HCT116 (cell line): ENCODE data around the gene PSG7. TPM values are rescaled to one million over a fixed set of nuclear protein-coding genes. Genes with fewer than 3 reads are reported as not detected.
A peak's percentile ranks its signal among the peaks of the same experiment; 100 is the strongest.

Experiments used
- ATAC-seq: fragments of 200-7000 bp; cut with Tn5 transposase; 2 replicates; pipeline ENCODE4 v1.9.1; 2020; ENCODE audit warnings: mild to moderate bottlenecking, moderate library complexity
- BruUV-seq: library from RNA; stranded (reverse); fragments of 400-500 nt; replicated peaks from 2 replicates; lab custom pipeline; 2021; lab: Mats Ljungman, UMichigan
- CTCF ChIA-PET: fragments of 300-600 bp; sonication (Branson Sonifier 250); formaldehyde crosslinking; loops from one replicate; lab custom pipeline; 2021; ENCODE audit warnings: antibody characterized with exemption; lab: Charles Lee
- POLR2A ChIA-PET: fragments of 300-600, 350-600 bp; sonication (Branson Sonifier 250); formaldehyde crosslinking; loops from one replicate; lab custom pipeline; 2021; ENCODE audit warnings: antibody characterized with exemption; lab: Charles Lee
- RAD21 ChIA-PET, 2 experiments: fragments of 300-600 bp; sonication (Branson Sonifier 250); formaldehyde crosslinking; loops; one replicate each; lab custom pipeline; 2023; ENCODE audit warnings: low total read pairs in 2 of 2; ENCODE audit not compliant: uncharacterized antibody in 2 of 2, unreplicated experiment in 2 of 2, low non-redundant PET in 1 of 2; lab: Charles Lee
- DNase-seq: peaks from one replicate; pipeline ENCODE4 v3.0.0-alpha.2; 2010; ENCODE audit warnings: low read depth, low spot score
- H2AFZ ChIP-seq: fragments of 200-600 bp; shearing (Covaris generic), sonication (generic); 2 replicates; pipeline ENCODE4 v1.6.1; 2017; ENCODE audit warnings: low read depth, mixed run types, mixed read lengths, antibody characterized with exemption, low read length; ENCODE audit not compliant: poor library complexity, severe bottlenecking
- H3K27ac ChIP-seq: 2 replicates; pipeline ENCODE4 v1.5.1; 2012; ENCODE audit warnings: low read depth, low read length
- H3K27me3 ChIP-seq: fragments of 200-600 bp; sonication (generic); 2 replicates; pipeline ENCODE4 v1.6.1; 2016; ENCODE audit warnings: mixed run types, low read length, mixed read lengths; ENCODE audit not compliant: insufficient read depth
- H3K36me3 ChIP-seq, 2 experiments: fragments of 200-500 bp in 1 of 2; fragments of 200-600 bp in 1 of 2; sonication (Bioruptor generic) in 1 of 2; sonication (generic) in 1 of 2; 2 replicates each; pipeline versions ENCODE4 v1.5.1 to v1.6.1; 2014 to 2016; ENCODE audit warnings: low read length in 2 of 2, inconsistent platforms in 1 of 2, mixed read lengths in 1 of 2, mixed run types in 1 of 2; ENCODE audit not compliant: insufficient read depth in 2 of 2, control insufficient read depth in 1 of 2
- H3K4me1 ChIP-seq, 2 experiments: fragments of 200-600 bp in 1 of 2; sonication (generic) in 1 of 2; 2 replicates each; pipeline versions ENCODE4 v1.5.1 to v1.6.1; 2012 to 2017; ENCODE audit warnings: low read length in 2 of 2, inconsistent platforms in 1 of 2, mild to moderate bottlenecking in 1 of 2, mixed read lengths in 1 of 2, mixed run types in 1 of 2, moderate library complexity in 1 of 2; ENCODE audit not compliant: insufficient read depth in 2 of 2, control insufficient read depth in 1 of 2
- H3K4me2 ChIP-seq: fragments of 200-600 bp; sonication (generic); 2 replicates; pipeline ENCODE4 v1.6.1; 2017; ENCODE audit warnings: mixed run types, low read length, mixed read lengths
- H3K4me3 ChIP-seq, 2 experiments: fragments of 200-600 bp in 1 of 2; sonication (generic) in 1 of 2; replicated peaks in 1 of 2; 2 replicates each; pipeline ENCODE4 v1.5.1; 2011 to 2016; ENCODE audit warnings: low read length in 2 of 2, control low read depth in 1 of 2, low read depth in 1 of 2, mild to moderate bottlenecking in 1 of 2, mixed read lengths in 1 of 2, mixed run types in 1 of 2
- H3K79me2 ChIP-seq: fragments of 200-600 bp; sonication (generic); 2 replicates; pipeline ENCODE4 v1.6.1; 2017; ENCODE audit warnings: mild to moderate bottlenecking, mixed run types, low read length, moderate library complexity, mixed read lengths; ENCODE audit not compliant: insufficient read depth
- H3K9ac ChIP-seq: fragments of 200-600 bp; sonication (generic); 2 replicates; pipeline ENCODE4 v1.6.1; 2016; ENCODE audit warnings: low read length, mixed read lengths
- H3K9me2 ChIP-seq: fragments of 200-600 bp; sonication (generic), shearing (Covaris generic); 2 replicates; pipeline ENCODE4 v1.6.1; 2017; ENCODE audit warnings: mixed run types, mild to moderate bottlenecking, moderate library complexity; ENCODE audit not compliant: insufficient read depth
- H3K9me3 ChIP-seq, 2 experiments: fragments of 200-500 bp in 1 of 2; fragments of 200-600 bp in 1 of 2; sonication (Bioruptor generic) in 1 of 2; sonication (generic) in 1 of 2; 2 replicates each; pipeline ENCODE4 v1.6.1; 2014 to 2017; ENCODE audit warnings: low read length in 2 of 2, mixed read lengths in 2 of 2, inconsistent platforms in 1 of 2, low read depth in 1 of 2, mild to moderate bottlenecking in 1 of 2, mixed run types in 1 of 2, moderate library complexity in 1 of 2; ENCODE audit not compliant: control insufficient read depth in 1 of 2, insufficient read depth in 1 of 2
- H4K20me1 ChIP-seq: fragments of 200-600 bp; sonication (generic), shearing (Covaris generic); 2 replicates; pipeline ENCODE4 v1.6.1; 2017; ENCODE audit warnings: mixed run types, mild to moderate bottlenecking, moderate library complexity; ENCODE audit not compliant: insufficient read depth
- REST ChIP-seq: IDR thresholded peaks from 2 replicates; pipeline ENCODE4 v1.6.1; 2012; ENCODE audit warnings: low read depth
- intact Hi-C: fragments of 100-400 bp; cut with micrococcal nuclease; formaldehyde crosslinking; loops from 2 replicates; pipeline ENCODE4 v1.10.0; 2022
- total RNA-seq: library from RNA; stranded (reverse); gene quantifications from one replicate; pipeline ENCODE4 v1.2.1, GENCODE V29; 2021; ENCODE audit not compliant: unreplicated experiment
- TF ChIP-seq, protein P1 (sequence below), 3 experiments: fragments of 200-600 bp in 1 of 3; sonication (generic) in 1 of 3; IDR thresholded peaks in 2 of 3; conservative IDR thresholded peaks in 1 of 3; 2 replicates each; pipeline ENCODE4 v1.5.1; 2012 to 2017; ENCODE audit warnings: low read depth in 2 of 3, low read length in 2 of 3, antibody characterized with exemption in 1 of 3, borderline replicate concordance in 1 of 3, control low read depth in 1 of 3, mild to moderate bottlenecking in 1 of 3, mixed read lengths in 1 of 3, mixed run types in 1 of 3, moderate library complexity in 1 of 3; ENCODE audit not compliant: insufficient read depth in 1 of 3

Gene PSG7
- total RNA-seq, 1 experiment from 2014 or later, result not detected

DNA sequence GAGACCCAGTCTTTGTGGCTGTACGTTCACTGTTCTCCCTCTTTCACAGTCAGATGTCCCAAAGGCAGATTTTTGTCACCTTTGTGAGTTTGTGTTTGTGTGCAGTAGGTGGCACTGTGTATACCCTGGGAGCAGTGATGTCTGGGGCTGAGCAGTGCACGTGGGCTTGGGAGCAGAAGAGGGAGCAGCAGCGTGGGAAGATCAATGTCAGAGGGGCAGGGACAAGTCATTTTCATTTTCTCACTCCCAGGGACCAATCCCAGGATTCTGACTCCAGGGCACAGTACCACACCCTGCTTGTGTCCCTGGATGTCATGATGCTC lies 17.3 kb downstream of the PSG7 start:
- ATAC-seq, result no peak
- TF ChIP-seq, protein P1, sequence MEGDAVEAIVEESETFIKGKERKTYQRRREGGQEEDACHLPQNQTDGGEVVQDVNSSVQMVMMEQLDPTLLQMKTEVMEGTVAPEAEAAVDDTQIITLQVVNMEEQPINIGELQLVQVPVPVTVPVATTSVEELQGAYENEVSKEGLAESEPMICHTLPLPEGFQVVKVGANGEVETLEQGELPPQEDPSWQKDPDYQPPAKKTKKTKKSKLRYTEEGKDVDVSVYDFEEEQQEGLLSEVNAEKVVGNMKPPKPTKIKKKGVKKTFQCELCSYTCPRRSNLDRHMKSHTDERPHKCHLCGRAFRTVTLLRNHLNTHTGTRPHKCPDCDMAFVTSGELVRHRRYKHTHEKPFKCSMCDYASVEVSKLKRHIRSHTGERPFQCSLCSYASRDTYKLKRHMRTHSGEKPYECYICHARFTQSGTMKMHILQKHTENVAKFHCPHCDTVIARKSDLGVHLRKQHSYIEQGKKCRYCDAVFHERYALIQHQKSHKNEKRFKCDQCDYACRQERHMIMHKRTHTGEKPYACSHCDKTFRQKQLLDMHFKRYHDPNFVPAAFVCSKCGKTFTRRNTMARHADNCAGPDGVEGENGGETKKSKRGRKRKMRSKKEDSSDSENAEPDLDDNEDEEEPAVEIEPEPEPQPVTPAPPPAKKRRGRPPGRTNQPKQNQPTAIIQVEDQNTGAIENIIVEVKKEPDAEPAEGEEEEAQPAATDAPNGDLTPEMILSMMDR (IDR thresholded peaks at IDR 0.05 in 2 of 3, conservative IDR thresholded peaks at IDR 0.05 in 1 of 3; ENCODE audit: borderline replicate concordance in 1 of 3, insufficient read depth in 1 of 3, low read depth in 2 of 3, low read length in 2 of 3), result peak in 2 of 3 experiments; percentile 31 to 51; a peak in 1 of 6 replicates
- TF ChIP-seq REST, result no peak
- TF ChIP-seq, all 23 proteins: peak for 1
- Histone ChIP-seq H3K79me2 (no peaks in the 10 kb centered on the region), H3K9me3 (no peaks in the 10 kb centered on the region), H2AFZ (no peak overlapping the region), H3K4me2 (no peak overlapping the region), H4K20me1 (no peaks in the 10 kb centered on the region), H3K4me3 (no peak overlapping the region), H3K27ac (no peak overlapping the region), H3K27me3 (no peaks in the 10 kb centered on the region), H3K36me3 (no peaks in the 10 kb centered on the region), H3K4me1 (peaks cover 0 to 4% of the 10 kb centered on the region in 2 experiments; a peak in 1 of 4 replicates), H3K9ac (no peak overlapping the region), H3K9me2 (no peaks in the 10 kb centered on the region)
- no TSS peak for BruUV-seq
- intact Hi-C loops, result loop anchor here (1.0 kb wide), 1 partner anchor 126 kb away; no protein-coding TSS in a partner anchor
- ChIA-PET CTCF (no interaction called here), RAD21 (no interaction called here), POLR2A (no interaction called here)
- no peak for DNase-seq
